Stimulated activated CD8-positive, alpha-beta memory T cell treated with anti-CD3 and anti-CD28 coated beads, Interleukin-15, amount 100 ng/mL, for 48 hours (primary cell): ENCODE results near the gene GPR75.

Experiments
- DNase-seq, 2 donors: peaks; one replicate each; pipeline ENCODE4 v3.0.0-alpha.2; 2020; ENCODE audit warnings: low read depth in 2 of 2

GPR75 gene

DNA sequence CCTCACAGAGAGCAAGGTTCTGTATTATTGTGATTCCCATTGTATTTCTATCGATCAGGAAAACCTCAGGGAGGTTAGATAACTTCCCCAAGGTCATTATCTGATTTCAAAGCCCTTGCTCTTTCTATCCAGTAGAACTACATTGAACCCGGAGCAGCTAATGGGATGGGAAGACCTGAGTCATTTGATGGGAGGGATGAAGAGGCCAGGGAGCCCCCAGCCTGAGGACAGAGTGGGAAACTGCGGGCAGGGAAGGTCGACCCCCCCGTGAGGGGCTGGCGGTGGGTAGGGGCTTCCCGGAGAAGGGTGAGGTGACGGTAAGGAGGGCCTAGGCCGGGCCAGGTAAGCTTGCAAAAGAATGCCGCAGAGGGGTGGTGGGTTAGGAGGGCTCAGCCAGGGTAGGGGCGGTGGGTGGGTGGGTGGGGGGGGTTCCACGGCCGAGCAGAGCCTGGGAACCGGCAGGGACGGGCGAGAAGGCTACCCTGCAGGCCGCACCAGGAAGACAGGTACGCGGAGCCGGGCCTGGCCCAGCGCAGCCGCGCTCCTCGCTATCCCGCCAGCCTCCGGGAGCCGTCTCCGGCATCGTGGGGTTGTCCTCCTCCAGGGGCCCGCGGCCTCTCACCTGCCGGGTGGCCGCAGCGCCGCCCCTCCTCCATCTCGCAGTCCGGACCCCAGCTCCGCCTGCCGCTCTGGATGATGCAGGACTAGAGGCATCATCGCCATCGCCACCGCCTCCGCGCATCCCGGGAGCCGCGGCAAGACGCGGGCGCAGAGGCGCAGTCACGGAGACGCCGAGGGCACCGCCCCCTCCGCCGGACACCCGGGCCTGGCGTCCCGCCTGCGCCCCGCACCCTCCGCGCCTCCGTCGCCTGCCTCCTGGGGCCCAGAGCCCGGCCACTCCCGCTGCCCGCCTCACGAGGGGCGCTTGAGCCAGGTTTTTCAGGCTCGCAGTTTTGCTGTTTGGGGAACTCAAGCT lies at the start of gene GPR75:
TSS of gene GPR75 (minus strand) at position 762 of the 976 bp plus-strand sequence. CDS start 5,211 bp downstream, outside the sequence.
- DNase-seq = no peak

DNA sequence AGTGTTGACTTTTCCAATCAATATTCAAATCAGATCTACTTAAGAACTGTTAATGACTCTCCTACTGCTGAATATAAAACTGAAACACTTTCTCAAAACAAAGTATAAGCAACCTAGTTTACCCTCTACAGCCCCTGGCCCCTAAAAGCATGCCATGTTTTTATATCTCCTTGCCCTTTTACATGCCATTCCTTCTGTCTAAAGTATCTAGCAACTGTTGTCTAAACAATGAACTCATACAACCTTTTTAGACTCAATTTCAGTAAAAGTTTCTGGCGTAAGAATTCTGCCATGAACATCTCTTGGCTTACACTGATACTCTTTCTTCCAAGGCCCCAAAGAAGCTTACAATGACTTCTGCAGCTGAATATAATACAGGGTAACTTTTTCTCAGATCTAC lies 47.8 kb upstream of the GPR75 start:
- DNase-seq = no peak

DNA sequence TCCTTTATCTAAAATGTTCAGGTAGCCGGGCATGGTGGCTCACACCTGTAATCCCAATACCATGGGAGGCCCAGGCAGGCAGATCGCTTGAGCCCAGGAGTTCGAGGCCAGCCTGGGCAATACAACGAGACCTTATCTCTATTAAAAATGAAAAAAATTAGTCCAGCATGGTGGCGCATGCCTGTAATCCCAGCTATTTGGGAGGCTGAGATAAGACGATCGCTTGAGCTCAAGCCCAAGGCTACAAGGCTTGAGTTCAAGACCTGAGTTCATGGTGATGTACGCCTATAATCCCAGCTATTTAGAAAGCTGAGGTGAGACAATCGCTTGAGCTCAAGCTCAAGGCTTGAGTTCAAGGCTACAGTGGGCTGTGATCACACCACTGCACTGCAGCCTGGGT lies 45.6 kb upstream of the GPR75 start:
- DNase-seq = no peak

DNA sequence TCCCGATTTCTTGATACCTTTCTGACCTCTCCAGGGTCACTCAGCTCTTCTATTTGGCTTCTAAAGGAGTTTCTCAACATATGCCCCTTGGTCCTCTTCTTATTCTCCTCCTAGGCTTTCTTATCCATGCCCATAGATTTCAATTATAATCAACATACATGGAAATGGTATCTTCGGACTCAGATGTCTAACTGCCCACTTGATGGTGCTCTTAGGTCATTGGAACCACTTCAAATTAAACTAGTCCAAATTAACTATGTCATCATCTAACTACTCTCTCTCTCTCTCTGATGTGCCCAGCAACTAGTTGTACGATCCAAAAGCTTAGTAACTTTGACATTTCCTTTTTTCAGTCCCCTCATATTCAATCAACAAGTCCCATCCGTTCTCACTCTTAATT lies 43.2 kb upstream of the GPR75 start:
- no peak for DNase-seq

GRCh38 chr2:53901192-53901591 lies 41.4 kb upstream of the GPR75 start:
- no peak for DNase-seq

GRCh38 chr2:53896864-53897263 lies 37.1 kb upstream of the GPR75 start:
- no peak for DNase-seq

- no peak for DNase-seq
Observed at GRCh38 chr2:53886406-53887280, 26.9 kb upstream of the GPR75 start.

DNA sequence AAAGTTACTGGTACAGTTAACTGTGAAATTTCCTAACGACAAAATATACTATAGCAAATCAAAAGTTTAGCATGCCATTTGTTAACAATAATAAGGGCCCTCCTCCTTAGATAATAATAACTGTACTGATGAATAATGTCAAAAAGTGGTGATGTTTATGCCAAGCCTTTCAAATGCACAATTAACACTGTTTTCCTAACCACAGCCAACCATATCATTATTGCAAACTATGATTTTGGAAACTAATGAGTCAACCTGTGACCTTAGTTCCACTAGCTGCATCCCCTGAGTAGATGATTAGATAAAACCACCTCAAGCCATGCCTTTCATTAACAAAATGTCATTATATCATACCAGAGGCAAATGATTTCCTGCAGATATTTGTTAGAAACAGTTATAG lies 25.1 kb upstream of the GPR75 start:
- no peak for DNase-seq

- no peak for DNase-seq
Observed at GRCh38 chr2:53881986-53882385, 22.2 kb upstream of the GPR75 start.

DNA sequence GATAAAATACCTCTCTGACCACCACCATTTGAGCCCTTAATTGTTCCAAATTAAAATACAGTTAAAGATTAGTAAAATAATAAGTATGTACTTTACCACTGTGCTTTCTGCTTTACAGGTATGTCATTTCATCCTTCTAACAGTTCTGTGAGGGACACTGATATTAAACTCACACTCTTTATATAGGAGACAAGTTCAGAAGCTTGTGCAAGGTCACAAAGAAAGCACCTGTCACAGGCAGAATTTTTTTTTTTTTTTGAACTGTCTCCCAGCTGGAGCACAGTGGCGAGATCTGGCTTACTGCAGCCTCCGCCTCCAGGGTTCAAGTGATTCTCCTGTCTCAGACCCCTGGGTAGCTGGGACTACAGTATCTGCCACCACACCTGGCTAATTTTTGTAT lies 21.6 kb upstream of the GPR75 start:
- DNase-seq = no peak

DNA sequence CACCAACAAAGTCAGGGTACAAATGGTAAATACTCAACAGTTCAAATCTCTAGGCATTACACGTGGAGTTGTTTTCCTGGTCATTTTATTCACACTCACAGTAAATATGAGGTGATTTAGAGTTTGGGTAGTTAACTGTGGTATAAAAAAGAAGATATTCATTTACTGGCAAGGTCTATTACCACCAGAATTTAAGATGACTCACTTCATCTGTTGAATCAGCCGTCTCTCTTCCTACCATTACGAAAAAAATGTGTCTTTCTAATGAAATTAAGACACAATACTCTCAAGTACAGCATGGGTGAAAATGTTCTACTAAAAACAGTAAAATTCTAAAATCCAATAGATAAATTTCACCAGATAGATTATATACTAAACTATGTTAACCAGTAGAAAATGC lies 21.0 kb upstream of the GPR75 start:
- no peak for DNase-seq

GRCh38 chr2:53877556-53877955 lies 17.8 kb upstream of the GPR75 start:
- no peak for DNase-seq

GRCh38 chr2:53877112-53877511 lies 17.3 kb upstream of the GPR75 start:
- no peak for DNase-seq

DNA sequence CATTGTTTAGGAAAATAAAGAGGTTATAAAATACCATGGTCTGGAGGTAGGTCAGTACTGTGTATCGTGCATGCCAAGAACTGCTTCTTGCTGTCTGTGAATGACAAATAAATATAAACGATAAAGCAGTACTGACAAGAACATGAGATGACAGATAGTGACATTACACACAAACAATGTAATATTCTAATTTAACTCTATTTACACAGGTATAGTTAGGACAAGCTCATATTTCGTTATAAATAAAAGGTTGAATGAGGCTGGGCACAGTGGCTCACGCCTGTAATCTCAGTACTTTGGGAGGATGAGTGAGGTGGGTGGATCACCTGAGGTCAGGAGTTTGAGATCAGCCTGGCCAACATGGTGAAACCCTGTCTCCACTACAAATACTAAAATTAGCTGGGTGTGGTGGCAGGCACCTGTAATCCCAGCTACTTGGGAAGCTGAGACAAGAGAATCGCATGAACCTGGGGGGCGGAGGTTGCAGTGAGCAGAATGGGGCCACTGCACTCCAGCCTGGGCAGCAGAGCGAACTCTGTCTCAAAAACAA lies 14.7 kb upstream of the GPR75 start:
- no peak for DNase-seq

- no peak for DNase-seq
Observed at GRCh38 chr2:53867773-53868172, 8.0 kb upstream of the GPR75 start.

- no peak for DNase-seq
Observed at GRCh38 chr2:53867169-53867568, 7.4 kb upstream of the GPR75 start.

- DNase-seq = no peak
Observed at GRCh38 chr2:53865962-53866361, 6.2 kb upstream of the GPR75 start.

GRCh38 chr2:53865264-53865663 lies 5.5 kb upstream of the GPR75 start:
- no peak for DNase-seq

GRCh38 chr2:53863538-53864227 lies 3.9 kb upstream of the GPR75 start:
- no peak for DNase-seq

- DNase-seq = no peak
Observed at GRCh38 chr2:53861824-53862223, 2.1 kb upstream of the GPR75 start.

- no peak for DNase-seq
Observed at GRCh38 chr2:53856272-53856671, 3.5 kb downstream of the GPR75 start.

DNA sequence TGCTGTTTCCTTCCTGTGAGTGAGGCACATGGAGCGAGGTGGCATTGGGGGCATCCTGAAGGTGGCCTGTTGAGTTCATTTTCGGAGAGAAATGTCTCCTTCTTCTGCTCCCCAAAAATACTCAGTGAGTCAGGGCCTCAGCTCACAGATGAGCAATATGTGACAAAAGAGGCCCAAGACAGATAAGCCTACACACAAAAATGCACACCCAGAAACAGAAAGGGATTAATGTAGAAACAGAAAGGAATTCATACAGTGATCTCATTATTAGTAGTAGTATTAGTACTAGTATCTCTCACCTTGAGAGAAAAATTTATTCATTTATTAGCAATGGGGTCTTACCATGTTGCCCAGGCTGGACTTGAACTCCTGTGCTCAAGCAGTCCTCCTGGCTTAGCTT lies 5.1 kb downstream of the GPR75 start:
- DNase-seq = no peak
